GM21723 (cell line): ENCODE data around the gene HOMEZ.
A peak's percentile ranks its signal among the peaks of the same experiment; 100 is the strongest.
"Not testable (repeated sequence)": the region's sequence is repeated elsewhere in the genome, so short reads cannot be mapped to it uniquely, and the experiment has no call there.

Source experiments
- ATAC-seq: cut with Tn5 transposase; IDR thresholded peaks from one replicate; pipeline ENCODE4 v1.9.1; 2021; ENCODE audit warnings: mild to moderate bottlenecking, moderate library complexity; ENCODE audit not compliant: unreplicated experiment

HOMEZ gene

DNA sequence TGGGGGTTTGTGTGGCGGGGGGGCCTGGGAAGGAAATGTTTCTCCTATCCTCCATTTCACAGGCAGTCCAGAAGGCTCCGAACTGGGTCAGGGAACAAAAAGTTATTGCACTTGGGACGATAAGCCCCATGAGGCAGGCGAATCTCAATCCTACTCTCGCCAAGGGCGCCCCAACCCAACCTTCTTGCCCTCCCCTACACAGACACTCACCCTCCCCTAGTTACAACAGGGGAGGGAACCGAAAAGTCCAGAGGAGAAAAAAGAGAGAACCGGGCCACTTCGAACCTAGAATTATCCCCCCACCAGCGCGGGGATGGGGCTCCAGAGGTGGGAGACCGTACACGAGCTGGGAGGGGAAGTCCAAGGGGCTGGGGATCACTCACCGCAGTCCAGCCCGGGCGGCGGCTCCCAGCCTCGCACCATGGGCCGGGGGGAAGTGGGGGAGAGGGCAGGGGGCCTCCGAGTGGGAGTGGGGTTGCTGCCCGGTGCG lies 357 bp downstream of the HOMEZ start:
- ATAC-seq = peak; percentile 28

DNA sequence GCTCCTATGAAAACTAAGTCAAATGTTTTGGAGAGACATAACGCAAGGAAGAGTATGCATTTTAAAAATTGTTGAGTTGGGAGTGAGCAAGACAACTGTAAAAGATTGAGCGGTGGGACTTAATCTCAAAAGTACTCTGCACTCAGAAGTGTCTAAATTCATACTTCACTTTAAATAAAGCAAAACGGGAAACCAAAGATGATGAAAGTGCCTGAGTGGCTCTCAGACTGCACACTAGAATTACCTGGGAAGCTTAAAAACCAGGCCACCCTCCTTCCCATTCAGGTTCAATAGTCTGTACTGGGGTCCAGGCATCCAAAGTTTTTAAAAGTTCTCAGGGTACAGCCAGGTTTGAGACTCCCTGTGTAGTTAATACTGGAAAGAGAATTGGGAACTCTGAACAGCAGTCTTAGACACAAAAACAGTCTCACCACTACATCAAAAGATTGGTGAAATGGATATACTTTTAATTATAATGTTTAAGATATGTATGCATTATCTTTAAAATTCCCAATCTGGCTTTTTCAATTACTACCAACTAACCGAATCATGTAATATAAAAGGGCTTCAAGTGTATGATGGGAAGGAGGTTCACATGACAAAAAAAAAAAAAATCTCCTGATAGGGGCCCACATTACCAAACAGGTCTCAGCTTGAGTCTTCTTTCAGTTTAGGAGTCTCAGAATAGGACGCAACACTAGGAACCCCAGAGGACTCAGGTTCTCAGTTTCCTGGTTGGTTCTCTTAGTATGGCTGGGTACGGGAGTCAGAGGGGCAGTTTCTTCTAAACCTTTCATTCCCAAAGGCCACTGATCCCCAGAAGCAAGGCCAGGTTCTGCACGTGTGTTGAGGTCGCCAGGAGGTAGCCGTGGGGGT lies 1.0 kb downstream of the HOMEZ start:
- ATAC-seq = no peak

DNA sequence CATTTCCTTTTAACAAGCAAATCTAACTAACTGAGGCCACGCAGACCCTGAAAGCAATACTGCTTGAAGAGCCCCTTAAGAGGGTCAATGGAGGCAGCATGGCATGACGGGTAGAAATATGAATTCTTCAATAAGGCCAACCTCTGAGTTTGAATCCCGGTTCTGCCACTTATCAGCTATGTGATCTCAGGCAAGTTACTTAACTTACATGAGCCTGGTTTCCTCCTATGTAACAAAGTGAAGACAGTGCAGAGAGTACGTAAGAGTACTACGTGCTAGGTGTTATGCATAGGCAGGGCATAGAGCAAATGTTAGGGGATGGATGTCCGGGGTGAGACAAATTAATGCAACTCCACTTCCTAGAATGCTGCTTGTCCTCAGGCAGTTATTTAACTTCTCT lies 4.7 kb downstream of the HOMEZ start:
- no peak for ATAC-seq

DNA sequence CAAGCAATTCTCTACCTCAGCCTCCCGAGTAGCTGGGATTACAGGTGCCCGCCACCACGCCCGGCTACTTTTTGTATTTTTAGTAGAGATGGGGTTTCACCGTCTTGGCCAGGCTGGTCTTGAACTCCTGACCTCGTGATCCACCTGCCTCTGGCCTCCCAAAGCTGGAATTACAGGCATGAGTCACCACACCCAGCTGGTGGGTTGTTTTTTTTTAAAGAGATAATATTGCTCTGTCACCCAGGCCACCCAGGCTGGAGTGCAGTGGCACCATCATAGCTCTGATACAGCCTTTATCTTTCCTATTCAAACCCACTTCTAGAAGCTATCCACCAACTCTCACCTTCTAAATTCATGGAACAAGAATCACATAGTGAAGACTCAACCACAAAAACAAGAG lies 8.0 kb downstream of the HOMEZ start:
- ATAC-seq = not testable (repeated sequence)

DNA sequence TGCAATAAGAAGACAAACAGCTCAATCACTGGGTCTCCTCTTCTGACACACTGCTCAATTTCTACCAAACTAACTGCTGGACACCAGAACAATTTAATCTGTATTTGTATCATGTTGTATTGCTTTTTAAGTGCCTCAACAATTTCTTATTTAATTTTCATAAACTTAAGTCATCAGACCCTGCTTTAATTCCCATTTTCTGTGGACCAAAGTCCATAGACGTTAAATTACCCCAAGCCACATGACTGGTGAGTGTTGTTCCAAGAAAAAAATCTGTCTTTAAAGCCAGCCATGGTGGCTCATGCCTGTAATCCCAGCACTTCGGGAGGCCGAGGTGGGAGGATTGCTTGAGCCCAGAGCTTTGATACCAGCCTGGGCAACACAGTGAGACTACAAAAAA lies 8.7 kb downstream of the HOMEZ start:
- no peak for ATAC-seq

DNA sequence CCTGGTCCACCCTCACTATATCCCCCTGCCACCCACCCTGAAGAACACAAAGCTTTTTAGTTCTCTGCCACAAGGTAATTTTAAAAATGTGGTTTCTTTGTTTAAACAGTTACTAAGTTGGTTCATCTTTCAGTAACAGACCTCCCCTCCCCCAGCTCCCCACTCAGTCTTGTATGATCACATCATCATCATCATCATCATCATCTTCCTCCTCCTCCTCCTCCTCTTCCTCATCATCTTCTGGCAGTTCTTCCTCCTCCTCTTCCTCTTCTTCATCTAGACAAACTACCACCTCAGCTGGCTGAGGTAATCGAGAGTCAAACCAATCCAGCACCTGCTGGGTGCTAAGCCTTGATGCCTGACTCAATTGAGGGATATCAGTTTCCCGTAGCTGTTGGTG lies 10.5 kb downstream of the HOMEZ start:
- no peak for ATAC-seq

DNA sequence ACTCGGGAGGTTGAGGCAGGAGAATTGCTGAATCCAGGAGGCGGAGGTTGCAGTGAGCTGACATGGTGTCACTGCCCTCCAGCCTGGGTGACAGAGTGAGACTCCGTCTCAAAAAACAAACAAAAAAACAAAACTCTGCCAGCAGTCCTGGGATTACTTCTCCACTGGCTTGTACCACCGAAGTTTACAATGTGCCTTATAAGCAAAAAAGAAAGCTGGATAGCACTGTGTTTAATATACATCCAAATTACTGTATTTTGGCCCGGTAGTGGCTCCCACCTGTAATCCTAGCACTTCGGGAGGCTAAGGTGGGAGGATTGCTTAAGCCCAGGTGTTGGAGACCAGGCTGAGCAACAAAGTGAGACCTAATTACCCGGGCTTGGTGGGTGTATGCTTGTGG lies 16.7 kb downstream of the HOMEZ start:
- ATAC-seq = no peak

DNA sequence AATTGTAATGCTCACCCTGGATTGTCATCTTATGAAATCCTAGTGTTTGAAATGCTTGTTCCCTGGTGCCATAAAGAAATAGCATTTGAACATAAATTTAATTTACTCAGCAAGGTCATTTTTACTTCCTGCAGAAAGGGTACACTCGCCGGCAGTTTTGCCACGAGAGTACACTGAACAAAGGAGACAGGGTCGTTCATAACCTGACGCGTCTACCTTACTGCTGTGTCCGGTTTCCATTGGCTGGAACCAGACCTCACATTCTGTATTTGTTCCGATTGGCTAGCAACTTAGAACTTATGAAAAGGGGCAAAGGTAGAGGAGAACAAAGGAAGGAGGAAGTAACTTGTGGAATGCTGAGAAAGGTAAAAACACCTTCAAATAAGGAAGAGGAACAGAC lies 25.1 kb downstream of the HOMEZ start:
- not testable (repeated sequence) for ATAC-seq

DNA sequence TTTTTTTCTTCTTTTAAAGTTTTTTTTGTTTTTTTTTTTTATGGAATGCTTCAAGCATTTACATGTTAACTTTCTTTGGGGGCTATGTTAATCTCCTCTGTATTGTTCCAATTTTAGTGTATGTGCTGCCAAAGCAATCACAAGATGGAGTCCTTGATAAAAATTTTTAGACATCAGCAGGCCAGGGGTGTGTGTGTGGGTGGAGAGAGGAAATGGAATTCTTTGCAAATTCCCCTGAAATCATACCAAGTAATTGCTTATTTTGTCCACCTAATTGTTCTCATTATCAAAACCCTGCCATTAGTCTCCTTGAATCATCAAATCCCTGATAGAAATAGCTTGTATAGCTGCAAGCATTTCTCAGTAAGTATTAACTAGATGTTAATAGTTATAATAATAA lies 26.5 kb downstream of the HOMEZ start:
- no peak for ATAC-seq

DNA sequence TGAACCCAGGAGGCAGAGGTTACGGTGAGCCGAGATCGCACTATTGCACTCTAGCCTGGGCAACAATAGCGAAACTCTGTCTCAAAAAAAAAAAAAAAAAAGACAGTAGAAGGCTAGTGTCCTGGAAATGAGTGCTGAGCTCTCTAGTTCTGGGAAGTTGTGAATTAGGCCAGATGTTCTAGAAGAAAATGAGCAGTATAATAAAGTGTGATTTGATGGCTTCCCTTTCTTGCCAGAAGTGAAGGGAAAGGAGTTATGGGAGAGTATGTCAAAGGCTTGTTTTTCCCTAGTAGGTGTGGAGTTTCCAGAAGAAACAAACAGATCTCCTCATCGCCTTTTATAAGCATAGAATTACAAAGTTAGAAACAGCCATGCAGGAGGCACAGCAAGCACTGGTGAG lies 27.7 kb downstream of the HOMEZ start:
- ATAC-seq = no peak

DNA sequence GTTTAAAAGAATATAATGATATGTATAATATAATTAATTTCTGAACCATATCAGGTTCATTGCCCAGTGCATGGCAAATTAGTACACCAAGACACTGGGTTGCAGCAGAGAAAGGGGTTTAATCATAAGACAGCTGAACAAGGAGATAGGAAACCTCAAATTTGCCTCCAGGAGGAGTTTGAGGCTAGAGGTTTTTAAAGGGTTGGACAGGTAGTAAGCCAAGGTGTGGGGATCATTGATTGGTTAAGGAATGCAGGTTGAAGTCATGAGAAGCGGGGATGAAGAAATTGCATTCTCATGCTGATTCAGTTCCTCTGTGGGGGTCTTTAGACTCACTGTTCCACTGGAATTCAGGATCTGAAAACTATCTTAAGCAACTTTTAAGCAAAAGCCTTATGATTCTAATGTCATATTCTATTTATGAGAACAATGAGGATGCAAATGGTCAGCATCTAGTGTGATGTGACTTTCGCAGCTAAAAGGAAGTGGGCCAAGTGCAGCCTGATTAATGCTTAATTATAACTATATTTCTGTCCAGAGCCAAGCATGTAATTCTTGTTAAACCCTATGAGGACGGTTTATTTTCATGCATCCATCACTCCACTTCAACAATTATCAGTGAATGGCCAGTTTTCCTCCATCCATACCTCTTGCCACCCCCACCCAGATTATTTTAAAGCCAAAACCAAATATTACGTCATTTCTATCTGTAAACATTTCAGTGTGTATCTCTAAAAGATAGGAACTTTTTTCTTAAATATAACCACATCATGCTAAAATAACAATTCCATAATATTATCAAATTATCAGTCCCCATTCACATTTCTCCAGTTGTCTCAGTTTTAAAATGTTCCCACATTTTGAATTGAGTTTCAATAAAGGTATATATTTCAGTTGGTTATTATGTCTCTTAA lies 33.3 kb downstream of the HOMEZ start:
- ATAC-seq = no peak

DNA sequence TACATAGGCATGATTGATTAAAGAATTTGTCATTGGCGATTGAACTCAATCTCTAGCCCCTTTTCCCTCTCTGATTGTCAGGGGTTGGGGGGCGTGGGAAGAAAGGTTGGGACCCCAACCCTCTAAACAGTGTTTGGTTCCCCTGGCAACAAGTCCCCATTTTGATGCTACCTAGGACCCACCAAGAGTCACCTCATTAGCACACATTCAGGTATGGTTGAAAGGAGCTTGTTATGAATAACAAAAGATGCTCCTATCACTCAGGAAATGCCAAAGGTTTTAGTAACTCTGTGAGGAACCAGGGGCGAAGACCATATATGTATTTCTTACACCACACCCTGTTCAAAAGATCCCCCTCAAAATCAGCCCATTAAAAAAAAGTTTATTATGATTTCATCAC lies 33.9 kb downstream of the HOMEZ start:
- no peak for ATAC-seq

DNA sequence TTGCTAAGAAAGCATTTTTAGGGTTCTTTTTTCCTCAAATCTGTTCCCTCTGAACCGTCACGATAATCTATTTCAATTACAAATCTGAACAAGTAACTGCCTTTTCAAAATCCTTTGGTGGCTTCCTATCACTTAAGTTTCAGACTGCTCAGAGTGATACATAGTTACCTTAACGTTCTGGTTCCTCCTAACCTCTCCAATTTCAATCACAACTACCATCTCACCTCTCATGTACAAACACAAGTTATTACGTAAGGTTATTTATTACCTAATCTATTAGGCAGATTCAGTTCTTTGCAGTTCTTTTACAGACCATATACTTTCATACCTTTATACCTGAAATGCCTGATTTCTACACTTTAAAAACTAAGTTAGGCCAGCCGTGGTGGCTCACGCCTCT lies 36.1 kb downstream of the HOMEZ start:
- ATAC-seq = no peak

DNA sequence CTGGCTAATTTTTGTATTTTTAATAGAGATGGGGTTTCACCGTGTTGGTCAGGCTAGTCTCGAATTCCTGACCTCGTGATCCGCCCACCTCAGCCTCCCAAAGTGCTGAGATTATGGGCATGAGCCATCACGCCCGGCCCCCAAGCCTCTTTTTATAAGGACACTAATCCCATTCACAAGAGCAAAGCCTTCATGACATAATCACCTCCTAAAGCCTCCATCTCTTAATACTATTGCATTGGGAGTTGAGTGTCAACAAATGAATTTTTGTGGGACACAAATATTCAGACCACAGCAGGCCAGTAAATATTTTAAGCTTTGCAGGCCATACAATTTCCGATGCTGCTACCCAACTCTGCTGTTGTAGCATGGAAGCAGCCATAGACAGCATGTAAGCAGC lies 37.3 kb downstream of the HOMEZ start:
- ATAC-seq = no peak

DNA sequence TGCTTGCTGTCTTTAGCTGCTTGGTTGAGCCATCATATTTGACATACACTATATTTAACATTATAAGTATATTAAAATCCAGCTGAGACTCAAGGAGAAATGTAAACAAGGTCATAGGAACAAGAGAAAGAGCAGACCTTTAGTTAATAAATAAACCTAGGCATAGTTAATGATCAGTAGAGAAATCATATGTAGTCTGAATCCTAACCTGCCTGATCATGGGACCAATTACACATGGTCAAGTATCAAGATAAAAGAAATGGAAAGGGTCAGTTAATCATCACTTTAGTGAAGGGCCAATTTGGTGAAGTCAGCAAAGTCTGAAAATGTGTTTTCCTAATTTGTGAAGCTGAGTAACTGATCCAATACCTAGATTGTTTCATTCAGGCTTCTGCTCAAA lies 40.6 kb downstream of the HOMEZ start:
- ATAC-seq = no peak

DNA sequence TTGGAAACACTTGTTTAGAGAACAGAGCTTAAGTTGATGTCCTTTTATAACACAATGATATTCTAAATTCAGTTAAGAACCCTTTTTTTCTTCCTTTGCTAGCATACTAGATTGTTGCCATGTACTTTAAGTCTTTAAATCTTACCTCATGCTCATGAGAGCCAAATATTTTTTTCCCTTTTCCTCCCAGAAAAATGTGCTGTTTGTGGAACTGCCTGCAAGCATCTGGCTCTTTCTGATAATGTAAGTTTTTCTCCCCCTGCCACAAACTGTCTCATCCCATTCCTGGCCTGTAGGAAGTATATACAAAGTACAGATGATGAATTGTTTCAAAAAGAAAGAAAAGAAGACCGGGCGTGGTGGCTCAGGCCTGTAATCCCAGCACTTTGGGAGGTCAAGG lies 42.9 kb downstream of the HOMEZ start:
- ATAC-seq = no peak

DNA sequence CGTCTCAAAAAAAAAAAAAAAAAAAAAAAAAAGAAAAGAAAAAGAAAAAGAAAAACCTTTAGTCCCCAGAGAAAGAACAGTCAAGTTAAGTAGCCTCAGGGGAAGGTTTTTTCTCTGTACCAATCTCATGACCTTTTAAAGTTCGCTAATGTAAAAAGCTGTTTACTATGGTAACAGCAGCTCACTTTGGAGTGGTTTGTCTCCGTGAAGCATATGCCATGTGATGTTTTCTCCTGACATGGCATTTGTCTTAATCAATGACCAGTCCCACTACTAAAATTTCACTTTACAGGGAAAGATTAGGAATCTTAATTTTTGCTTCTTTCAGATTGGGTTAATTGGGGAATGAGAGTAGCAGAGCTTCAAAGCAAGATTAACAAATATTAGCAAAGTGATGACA lies 43.9 kb downstream of the HOMEZ start:
- ATAC-seq = no peak

DNA sequence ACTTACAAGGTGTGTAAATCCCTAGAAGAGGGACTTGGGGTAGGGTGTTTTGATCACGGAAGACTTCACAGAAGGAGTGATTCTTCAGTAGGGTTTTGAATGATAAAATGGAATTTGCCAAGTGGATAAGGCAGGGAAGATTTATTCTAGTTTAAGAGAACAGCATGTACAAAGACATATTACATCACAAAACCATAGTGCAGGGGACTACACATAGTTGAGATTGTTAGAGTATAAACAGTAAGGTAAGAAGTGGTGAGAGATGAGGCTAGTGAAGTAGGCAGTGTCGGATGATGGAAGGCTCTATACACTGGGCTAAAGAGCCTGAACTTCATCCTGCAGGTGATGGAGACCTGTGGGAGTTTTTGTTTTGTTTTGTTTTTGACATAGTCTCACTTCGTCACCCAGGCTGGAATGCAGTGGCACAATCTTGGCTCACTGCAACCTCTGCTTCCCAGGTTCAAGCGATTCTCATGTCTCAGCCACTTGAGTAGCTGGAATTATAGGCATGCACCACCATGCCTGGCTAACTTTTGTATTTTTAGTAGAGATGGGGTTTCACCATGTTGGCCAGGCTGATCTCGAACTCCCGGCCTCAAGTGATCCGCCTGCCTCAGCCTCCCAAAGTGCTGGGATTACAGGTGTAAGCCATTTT lies 44.7 kb downstream of the HOMEZ start:
- not testable (repeated sequence) for ATAC-seq

DNA sequence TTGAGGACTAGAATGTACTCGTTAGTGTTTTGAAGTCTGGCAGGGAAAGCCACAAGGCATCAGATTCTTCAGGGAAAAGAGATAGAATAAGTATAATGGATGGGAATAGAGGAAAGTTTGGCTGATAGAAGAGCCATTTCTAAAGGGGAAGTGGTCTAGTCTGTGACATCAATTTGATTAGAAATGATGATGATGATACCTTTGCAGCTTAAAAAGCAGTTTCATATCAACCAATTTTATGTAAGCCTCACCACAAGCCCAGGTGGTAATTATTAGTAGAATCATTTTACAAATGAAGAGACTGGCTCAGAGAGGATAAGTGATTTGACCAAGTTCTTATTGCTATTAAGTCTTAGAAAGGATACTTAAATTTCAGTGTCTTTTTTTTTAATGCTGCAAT lies 45.3 kb downstream of the HOMEZ start:
- ATAC-seq = no peak

DNA sequence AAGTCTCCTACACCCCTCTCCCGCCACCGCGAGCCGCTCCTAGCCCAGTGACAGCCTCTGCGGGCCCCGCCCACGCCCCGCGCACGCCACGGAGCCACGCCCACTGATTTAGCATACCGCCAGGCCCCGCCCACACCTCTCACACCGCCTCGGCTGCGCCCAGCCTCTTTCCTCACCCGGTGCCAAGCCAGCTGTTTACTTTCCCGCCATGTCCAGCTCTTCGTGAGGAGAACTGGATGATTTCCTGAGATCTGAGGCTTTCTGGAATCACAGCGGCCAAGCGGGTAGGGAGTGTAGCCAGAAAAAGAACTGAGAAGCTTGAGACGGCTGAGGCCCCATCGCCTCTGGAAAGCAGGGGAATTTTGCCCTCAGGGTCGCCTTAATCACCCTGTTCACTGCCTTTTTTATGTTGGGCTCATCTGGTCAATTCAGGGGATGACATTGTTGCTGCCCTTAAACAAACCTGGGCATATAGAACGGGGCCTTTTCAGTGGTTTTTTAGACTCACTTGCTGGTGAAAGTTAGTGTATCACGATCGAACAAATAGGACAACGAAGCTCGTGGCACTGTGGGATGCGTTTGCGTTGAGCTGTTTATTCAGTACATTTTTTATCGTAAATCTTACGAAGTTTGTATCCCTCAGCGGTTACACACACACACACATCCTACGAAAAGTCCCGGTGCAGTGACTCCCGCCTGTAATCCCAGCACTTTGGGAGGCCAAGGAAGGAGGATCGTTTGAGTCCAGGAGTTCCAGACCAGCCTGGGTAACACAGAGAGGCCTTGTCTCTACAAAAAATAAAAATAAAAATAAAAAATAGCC lies 47.9 kb downstream of the HOMEZ start, which contains the start of gene RNF212B:
Gene RNF212B (plus strand): TSS at position 165 of the 823 bp plus-strand sequence. CDS start 2,410 bp downstream, outside the sequence.
- peak; percentile 91 for ATAC-seq
